Bronchial epithelial cell (primary cell): ENCODE results near the gene RPL15. TPM values are rescaled to one million over a fixed set of nuclear protein-coding genes. Genes with fewer than 3 reads are reported as not detected.

ENCODE experiments used
- DNase-seq: peaks from one replicate; pipeline ENCODE4 v3.0.0-alpha.2; 2010; ENCODE audit warnings: low read depth
- FAIRE-seq: peaks from 2 replicates; lab custom pipeline; 2011; peaks lifted over from hg19 to GRCh38; lab: Jason Lieb, UNC
- H3K27me3 ChIP-seq: 2 replicates; pipeline ENCODE4 v1.5.1; 2011; ENCODE audit warnings: low read length; ENCODE audit not compliant: control insufficient read depth, insufficient read depth
- H3K36me3 ChIP-seq: 2 replicates; pipeline ENCODE4 v1.5.1; 2011; ENCODE audit warnings: low read length; ENCODE audit not compliant: control insufficient read depth, insufficient read depth
- H3K4me3 ChIP-seq: 2 replicates; pipeline ENCODE4 v1.5.1; 2011; ENCODE audit warnings: mild to moderate bottlenecking, low read depth, low read length, control low read depth
- CTCF ChIP-seq: IDR thresholded peaks from 2 replicates; pipeline ENCODE4 v1.5.1; 2011; ENCODE audit warnings: mild to moderate bottlenecking, moderate library complexity, low read length, control low read depth, inconsistent platforms; ENCODE audit not compliant: insufficient read depth, severe bottlenecking
- total RNA-seq: library from RNA; depleted of rRNA; stranded (reverse); fragments of >200 nt; gene quantifications from 2 replicates; pipeline ENCODE4 v1.2.1, GENCODE V29; 2014

Gene RPL15
- total RNA-seq, 1 donor from 2014 or later = 4,496 TPM

- no peak for FAIRE-seq
- DNase-seq = no peak
- H3K27me3 ChIP-seq = no peaks in the 10 kb centered on the region
- no peak overlapping the region for H3K4me3 ChIP-seq
- no peak for TF ChIP-seq CTCF
- no peaks in the 10 kb centered on the region for H3K36me3 ChIP-seq
Measured at GRCh38 chr3:23872330-23872729, 44.6 kb upstream of the RPL15 start.

GRCh38 chr3:23873941-23874340 is 43.0 kb upstream of the RPL15 start:
- Histone ChIP-seq H3K4me3 (no peak overlapping the region), H3K27me3 (no peaks in the 10 kb centered on the region), H3K36me3 (no peaks in the 10 kb centered on the region)
- TF ChIP-seq CTCF = no peak
- DNase-seq (peak; percentile 17), FAIRE-seq (no peak)

- Histone ChIP-seq H3K36me3 (no peaks in the 10 kb centered on the region), H3K27me3 (no peaks in the 10 kb centered on the region), H3K4me3 (no peak overlapping the region)
- TF ChIP-seq CTCF = no peak
- no peak for FAIRE-seq
- peak; percentile 72 for DNase-seq
Measured at GRCh38 chr3:23874359-23875112, 42.4 kb upstream of the RPL15 start.

- TF ChIP-seq CTCF = no peak
- H3K4me3 ChIP-seq = no peak overlapping the region
- DNase-seq (no peak), FAIRE-seq (no peak)
- H3K27me3 ChIP-seq = no peaks in the 10 kb centered on the region
- no peaks in the 10 kb centered on the region for H3K36me3 ChIP-seq
Measured at GRCh38 chr3:23875113-23875725, 41.7 kb upstream of the RPL15 start.

GRCh38 chr3:23876923-23877322 is 40.0 kb upstream of the RPL15 start:
- DNase-seq = no peak
- TF ChIP-seq CTCF = no peak

More at GRCh38 chr3:23876923-23877322, 40.0 kb upstream of the RPL15 start:
- Histone ChIP-seq H3K36me3 (no peaks in the 10 kb centered on the region), H3K27me3 (no peaks in the 10 kb centered on the region), H3K4me3 (no peak overlapping the region)
- no peak for FAIRE-seq
